GM12801 (cell line): ENCODE data around the gene CATSPERB.

Experiments
- TF ChIP-seq, protein P1 (sequence below): IDR thresholded peaks from one replicate; pipeline ENCODE4 v1.5.1; 2011; ENCODE audit warnings: control low read depth; ENCODE audit not compliant: insufficient read length; ENCODE audit errors: extremely low read depth

The CATSPERB gene

DNA sequence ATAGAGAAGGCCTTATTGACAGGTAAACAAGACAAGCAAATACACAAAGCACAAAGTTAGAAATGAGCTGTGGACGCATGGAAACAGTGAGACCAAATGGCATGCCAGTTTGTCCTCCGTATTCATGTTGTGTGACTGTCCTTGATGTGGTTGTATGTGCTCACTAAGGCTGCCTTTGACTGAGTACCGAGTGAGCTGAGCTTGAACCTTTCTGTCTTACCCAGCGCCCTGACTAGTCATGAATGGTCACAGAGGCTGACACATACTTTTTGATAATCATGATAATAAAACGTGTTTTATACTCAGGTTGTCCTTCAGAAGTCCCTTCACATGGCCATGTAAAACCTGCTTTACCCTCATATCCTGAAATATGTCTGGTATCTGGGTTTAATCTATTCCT, 553 bp upstream of the CATSPERB start:
- TF ChIP-seq, protein P1, sequence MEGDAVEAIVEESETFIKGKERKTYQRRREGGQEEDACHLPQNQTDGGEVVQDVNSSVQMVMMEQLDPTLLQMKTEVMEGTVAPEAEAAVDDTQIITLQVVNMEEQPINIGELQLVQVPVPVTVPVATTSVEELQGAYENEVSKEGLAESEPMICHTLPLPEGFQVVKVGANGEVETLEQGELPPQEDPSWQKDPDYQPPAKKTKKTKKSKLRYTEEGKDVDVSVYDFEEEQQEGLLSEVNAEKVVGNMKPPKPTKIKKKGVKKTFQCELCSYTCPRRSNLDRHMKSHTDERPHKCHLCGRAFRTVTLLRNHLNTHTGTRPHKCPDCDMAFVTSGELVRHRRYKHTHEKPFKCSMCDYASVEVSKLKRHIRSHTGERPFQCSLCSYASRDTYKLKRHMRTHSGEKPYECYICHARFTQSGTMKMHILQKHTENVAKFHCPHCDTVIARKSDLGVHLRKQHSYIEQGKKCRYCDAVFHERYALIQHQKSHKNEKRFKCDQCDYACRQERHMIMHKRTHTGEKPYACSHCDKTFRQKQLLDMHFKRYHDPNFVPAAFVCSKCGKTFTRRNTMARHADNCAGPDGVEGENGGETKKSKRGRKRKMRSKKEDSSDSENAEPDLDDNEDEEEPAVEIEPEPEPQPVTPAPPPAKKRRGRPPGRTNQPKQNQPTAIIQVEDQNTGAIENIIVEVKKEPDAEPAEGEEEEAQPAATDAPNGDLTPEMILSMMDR = no peak

DNA sequence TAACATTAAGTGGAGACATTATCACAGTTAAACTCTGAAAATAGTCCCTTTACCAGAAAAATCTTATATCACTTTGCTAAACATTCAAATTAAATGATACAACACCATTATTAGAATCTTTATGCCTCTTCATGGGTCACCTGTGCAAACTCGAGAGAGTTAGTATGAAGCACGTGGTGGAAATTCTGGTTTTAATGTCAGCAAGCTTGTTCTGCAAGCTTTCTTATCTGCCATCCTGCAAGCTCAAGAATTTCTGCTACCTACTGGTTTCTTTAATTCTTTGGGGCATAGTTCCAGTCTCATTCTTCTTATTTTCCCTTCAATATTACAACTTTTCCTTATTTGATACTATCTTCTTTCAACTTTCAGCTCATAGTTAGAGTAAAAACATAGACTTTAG, 868 bp downstream of the CATSPERB start:
- TF ChIP-seq, protein P1 = no peak

DNA sequence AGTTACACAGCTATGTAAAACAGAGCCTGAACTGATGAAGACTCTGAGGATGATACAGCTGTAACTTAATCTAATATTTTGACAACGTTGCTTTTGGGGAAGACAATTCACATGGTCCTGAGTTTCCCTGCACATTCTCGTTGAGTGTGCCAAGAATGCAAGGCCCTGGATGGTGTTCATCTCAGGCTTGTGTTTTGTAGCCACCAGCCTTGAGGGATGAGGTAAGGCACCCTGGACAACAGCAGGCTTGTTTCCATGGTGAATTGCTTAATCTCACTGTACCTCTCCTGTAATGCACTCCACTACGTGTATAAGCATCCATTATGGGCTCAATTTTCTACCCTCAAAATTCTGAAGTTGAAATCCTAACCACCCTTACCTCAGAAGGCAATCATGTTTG, 2.1 kb downstream of the CATSPERB start:
- TF ChIP-seq, protein P1 = no peak

DNA sequence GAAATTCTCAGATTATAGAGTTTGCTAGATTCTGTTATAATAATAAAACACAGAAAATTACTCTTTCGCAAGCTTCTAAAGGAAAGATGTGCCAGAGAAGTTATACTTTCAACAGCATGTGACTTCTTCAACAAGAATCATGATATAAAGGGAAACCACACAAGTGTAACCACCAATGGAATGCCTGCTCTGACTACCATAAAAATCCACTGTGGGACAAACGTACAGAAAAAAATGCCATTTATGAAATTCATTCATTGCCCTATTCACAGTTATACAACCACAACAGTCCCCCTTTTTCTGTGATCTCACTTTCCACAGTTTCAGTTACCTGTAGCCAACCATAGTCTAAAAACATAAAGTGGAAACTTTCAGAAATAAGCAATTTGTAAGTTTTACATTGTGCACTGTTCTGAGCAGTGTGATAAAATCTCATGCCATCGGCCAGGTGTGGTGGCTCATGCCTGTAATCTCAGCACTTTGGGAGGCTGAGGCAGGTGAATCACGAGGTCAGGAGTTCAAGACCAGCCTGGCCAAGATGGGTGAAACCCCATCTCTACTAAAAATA, 3.2 kb downstream of the CATSPERB start:
- TF ChIP-seq, protein P1 = no peak

DNA sequence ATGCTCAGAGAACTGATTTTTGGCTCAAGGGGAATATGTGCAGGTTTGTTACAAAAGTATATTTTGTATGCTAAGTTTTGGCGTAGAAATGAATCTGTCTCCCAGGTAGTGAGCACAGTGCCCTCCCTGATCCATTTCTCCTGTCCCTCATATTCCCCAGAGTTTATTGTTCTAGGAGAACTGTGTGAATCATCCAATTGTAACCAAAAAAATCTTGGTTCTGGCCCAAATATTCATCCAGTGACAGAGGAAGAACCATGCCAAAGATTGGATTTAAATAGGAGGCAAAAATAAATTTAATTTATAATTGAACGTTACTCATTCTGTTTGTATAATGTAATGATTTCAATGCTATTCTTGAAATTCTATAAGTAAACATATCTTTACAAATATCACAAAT, 4.8 kb downstream of the CATSPERB start:
- TF ChIP-seq, protein P1 = no peak

DNA sequence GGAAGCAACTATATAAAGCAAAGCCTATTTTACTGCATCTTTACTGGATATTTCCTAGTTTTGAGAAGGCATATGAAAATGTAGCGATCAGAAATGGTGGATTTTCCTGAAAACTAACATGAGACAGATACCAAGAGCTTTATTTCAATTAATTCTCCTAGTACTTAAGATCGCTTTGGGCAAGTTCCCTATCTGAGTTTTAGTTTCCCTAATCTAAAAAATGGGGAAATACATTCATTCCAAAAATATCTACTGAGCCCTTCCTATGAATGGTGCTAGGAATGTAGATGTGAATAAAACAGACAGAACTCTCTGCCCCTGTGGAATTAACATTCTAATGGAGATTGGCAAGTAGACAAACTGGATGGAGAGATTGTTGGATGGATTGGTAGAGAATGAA, 8.4 kb downstream of the CATSPERB start:
- TF ChIP-seq, protein P1 = no peak

DNA sequence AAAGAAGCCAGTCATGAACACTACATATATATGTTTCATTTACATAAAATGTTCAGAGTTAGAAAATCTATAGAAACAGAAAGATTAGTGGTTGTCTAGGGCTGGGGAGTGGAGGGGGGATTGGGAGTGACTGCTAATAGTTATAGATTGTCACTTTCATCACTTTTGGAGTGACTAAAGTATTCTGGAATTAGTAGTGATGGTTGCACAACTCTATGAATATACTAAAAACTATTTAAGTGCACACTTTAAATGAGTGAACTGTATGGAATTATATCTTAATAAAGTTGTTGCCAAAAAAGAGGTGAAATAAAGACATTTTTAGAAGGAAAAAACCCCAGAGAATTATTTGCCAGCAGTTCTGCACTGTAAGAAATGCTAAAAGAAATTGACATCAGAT, 9.5 kb downstream of the CATSPERB start:
- TF ChIP-seq, protein P1 = no peak

DNA sequence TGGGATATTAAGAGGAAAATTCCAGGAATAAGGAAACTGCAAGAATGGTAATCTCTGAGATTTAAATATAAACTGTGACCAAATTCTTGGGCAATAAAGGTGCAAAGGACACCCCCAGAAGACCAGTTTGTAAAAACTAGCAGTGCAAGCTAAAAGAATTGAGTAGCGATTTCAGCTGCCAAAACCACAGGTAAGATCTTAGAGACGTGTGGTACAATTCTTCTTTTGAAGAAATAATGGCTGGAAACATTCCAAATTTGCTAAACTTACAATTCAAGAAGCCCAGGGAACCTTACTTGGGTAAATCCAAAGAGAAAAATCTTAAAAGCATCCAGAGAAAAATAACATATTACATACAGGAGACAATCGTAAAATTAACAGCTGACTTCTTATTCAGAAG, 12.0 kb downstream of the CATSPERB start:
- TF ChIP-seq, protein P1 = no peak
